NCI-H1105 treated with DMSO at 0.1 percent for 48 hours (cell line): ENCODE measurements around the gene SLC22A23.
"Not testable (repeated sequence)": the region's sequence is repeated elsewhere in the genome, so short reads cannot be mapped to it uniquely, and the experiment has no call there.

Source experiments
- DNase-seq: peaks from one replicate; lab custom pipeline; 2025; lab: John Stamatoyannopoulos, UW

Gene SLC22A23

DNA sequence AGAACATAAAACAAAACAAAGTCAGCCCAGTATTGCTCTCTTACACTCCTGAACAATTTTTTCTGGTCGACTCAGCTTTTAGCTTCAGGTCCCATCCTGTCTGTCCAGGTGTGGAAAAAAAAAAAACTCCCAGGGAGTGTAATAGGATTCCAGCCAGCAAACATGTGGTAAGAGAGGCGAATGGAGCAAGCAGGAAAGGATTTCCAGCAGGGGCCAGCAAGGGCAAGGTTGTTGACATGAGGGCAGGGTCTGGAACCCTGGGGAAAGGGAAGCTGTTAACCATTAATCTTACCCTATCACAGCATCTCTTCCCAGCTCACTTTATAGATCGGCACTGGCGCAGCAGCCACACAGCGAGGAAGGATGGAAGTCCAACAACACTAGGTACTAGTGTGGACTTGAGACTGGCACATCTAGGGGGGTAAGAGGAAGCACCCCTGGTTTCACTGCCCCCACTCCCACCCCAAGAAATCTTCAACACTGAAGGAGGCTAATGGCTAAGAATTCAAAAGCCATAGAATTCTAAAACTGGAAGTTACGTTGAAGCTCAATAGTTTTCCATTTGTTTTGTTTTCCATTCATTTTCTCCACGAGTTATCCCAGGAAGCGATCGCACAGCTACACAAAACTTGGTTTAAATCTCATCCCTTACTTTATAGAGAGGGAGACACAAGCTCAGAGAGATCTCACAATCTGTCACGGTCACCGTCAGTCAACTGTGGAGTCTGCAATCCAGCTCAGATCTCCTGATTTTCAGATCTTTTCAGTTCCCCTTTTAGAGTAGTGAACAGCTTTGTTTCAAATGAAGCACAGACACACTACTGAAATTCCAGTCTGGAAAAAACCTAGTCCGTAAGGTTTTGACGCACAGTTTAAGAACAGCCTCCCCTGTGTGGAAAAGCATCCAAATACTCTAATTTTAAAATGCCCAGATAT is 53.3 kb downstream of the SLC22A23 start:
- peak; percentile 35 for DNase-seq

DNA sequence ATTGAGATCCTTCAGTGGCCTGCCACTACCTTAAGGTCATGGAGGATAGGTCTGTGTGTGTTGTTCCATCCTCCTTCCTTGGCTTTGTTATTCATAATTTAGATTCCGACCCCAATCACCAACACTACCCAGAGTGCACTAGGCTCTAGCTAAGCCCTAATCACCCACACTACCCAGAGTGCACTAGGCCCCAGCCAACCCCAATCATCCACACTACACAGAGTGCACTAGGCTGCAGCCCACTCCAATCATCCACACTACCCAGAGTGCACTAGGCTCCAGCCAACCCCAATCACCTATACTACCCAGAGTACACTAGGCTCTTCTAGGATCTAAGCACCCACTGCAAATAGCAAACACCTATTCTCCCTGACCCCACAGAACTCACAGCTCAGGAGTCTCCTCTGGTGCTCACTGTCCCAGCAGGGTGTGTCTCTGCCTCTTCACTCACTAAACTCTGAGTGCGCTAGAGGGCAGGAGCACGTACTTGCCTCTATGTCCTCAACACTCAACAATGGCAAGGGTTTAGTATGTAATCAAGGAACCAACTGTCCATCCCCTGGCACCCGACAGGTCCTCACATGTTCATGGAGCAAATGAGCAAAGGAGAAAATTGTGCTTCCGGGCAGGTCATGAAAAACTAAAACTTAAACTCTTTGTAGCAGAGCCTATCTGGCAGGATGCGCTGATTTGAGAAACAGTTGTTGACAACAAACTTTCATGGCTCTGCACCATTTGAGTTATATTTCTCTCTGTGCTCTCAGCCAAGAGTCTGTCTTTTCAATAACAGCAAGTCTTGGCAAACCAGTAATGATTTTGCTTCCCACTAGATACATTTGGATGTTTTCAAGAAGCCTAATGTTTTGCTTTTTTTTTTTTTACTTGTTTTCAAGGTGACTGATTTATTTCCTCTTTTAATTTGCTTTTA is 54.3 kb downstream of the SLC22A23 start:
- DNase-seq: no peak

DNA sequence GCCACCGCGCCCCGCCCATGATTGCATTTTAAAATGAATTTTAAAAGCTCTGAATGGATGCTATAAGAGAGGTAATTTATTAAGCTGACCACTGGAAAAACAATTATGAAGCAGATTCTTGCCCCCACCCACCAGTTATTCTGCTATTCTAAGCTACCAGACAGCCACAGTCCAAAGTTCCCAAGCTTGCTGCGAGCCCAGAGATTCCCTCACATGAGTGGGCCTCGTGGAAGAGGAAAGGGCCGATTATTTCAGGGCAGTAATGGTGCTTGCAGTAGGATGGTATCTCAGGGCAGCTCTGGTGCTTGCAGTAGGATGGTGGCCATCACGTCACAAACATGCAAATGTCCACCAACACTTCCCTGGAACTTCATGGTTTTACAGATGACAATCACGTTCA is 56.7 kb downstream of the SLC22A23 start:
- no peak for DNase-seq

DNA sequence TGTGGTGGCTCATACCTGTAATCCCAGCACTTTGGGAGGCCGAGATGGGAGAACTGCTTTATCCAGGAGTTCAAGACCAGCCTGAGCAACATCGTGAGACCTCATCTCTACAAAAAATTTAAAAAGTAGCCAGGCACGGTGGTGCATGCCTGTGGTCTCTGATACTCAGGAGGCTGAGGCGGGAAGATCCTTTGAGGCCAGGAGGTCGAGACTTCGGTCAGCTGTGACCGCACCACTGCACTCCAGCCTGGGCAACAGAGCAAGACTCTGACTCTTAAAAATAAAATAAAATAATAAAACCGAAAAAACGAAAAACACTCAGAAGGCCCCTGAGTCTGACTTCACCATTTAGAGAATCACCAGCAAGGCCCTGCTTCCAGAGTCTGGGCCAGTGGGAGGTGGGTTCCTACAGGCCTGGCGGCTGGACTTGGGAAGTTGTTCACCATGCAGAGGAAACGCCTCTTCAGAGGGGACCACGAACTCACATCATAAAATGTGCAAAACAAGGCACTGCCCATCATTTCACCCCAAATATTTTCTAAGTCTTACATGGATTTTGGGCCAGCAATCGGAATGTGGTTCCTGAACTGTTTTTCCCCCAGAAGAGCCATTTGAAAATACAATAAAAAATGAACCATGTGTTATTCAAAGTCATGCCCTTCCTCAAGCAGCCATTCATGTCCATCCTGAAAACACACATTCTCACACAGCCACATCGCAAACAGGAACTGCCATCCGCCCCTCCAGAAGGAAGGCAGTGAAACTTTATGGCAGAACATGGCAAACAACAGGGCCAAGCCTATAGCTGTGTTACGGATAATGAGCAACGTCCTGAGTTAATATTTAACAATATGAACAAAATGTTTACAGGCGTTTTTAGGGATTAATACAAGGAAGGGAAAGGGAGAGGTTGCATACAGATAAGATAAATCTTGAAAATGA is 57.8 kb downstream of the SLC22A23 start:
- no peak for DNase-seq

DNA sequence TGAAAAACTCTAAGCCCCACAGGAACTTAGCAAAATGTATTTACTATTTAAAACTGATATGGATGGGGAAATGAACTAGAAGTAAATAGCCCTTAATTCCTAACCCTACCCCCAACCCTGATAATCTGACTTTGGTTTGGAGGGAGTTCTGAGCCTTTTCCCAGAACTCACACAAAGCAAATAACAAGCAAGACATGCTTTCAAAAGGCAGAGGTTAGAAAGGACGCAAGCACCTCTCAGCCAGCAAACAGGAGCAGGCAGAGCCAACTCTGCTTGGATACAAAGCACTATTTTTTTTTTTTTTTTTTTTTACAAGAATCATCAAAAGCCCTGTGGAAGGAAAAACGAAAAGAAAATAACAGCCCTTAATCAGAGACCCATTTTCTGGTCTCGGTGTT is 58.7 kb downstream of the SLC22A23 start:
- no peak for DNase-seq

DNA sequence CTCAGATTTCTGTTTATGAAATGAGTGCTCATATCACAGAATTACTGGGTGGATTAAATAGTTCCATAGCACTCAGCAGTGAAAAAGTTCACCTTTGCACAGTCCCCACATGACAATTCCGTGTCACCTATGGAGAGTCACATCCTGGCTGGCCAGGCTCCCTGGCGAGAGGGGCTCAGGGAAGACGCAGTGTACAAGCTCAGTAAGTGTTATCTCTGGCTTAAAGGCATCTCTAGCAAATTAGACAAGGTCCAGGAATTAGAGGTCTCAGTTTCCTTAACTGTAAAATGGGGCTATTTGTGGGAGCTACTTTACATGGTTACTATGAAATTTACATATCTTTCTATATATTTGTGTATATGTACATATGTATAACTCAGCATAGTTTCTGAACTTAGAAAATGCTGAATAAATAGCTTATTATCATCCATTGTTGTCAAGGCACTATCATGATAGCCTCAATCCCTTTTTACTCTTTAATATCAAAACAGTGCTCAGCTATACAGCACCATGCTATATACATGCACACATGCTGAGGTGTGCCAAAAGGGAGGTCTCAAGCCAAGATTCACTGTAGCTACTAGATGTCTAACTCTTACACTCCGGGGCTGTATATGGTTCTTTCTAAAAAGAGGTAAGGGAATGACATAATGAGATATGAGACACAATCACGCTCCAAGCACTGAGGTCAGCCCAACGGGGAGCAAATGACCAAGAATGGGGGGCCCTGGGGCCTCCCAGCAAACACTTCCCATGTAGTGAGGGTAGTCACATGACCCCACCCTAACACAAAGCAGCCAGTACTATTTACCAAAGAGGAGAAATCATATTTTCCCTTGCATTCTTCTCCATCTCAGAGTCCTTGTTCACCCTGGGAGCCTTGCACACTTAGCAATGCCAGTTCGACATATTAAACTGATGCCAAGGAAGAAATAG is 59.4 kb downstream of the SLC22A23 start:
- no peak for DNase-seq

DNA sequence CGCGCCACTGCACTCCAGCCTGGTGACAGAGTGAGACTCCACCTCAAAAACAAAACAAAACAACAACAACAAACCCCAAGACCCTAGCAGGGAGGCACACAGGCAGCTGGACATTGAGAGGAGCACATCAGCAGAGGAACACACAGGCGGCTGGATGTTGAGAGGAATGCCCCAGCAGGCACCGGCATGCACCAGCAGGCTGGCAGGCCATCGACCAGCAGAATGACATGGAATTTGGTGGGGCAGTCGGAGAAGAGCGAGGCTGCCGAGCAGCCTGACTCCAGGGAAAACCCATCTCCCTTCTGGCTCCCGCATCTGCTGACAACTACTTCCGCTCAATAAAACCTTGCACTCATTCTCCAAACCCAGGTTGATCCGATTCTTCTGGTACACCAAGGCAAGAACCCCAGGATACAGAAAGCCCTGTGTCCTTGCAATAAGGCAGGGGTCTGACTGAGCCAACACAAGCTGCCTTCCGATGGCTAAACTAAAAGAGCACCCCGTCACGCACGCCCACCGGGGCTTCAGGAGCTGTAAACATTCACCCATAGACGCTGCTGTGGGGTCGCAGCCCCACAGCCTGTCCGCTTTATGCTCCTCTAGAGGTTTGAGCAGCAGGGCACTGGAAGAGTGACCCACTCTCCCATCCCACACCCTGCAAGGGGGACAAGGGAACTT is 60.2 kb downstream of the SLC22A23 start:
- DNase-seq: no peak

DNA sequence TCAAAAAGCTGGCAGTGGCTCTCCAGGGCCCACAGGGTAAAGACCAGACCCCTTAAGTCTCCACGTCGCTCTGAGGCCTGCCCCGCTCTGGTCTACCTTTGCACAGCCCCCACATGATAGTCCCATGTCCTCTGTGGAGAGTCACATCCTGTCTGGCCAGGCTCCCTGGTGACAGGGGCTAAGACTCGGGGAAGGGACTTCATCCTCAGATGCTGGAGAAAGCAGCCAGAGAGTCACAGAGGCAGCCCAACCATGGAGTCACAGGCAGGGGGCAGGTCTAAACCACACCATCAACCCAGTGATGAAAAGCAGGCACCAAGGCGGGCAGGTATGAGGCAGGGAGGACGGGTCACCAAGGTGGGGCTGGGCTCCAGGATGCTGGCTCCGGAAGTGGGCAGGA is 62.2 kb downstream of the SLC22A23 start:
- no peak for DNase-seq

DNA sequence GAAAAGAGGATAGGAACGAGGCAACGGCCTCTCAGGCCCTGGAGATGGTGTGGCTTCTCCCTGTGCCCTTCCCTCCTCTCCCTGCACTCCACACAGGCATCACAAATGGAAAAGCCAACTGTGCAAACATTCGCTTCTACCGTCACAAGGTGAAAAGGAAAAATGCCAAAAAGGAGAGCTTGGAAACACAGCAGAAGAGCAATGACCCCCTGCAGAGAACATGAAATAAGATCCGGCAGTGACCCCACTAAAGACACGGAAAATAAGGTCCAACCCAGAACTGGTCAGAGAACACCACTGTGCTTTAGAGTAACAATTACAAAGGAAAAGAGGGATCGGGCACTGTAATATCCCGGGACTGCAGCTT is 63.0 kb downstream of the SLC22A23 start:
- DNase-seq: no peak

DNA sequence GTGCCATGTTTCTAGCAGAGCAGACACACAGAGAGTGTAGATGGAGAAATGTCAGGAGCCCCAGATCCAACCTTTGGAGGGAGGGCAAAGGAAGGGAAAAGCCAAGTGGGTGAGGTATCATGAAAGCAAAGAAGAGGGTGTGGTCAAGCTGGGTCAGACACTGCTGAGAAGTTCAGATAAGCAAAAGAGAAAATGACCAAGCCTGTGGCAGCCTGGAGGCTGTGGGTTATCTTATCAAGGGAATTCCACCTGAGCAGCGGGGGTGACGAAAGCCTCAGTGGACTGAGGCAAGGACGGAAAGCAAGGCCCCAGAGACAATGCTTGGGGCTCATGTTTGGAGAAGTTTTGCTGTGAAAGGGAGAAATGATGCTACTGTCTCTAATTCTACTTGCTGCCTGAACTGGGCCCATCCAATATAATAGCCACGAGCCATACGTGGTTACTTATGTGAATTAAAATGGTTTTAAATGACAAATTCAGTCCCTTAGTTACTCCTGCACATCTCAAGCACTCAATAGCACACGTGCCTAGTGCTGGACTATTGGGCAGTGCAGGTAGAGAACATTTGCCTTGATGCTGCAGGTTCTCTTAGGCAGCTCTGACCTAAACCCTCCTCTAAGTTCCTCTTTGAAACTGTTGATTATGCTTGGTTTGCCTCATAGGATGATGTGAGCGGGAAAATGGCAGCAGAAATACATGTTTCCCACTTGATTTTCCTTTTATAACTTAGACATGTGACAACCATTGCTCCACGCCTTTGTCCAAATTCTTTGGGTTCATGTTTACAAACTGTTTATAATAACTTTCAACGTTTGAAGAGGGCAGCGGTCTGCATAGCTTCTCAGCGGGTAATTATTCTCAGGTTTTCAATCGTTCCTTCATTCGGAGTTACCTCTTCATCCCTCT is 63.7 kb downstream of the SLC22A23 start:
- DNase-seq: no peak

DNA sequence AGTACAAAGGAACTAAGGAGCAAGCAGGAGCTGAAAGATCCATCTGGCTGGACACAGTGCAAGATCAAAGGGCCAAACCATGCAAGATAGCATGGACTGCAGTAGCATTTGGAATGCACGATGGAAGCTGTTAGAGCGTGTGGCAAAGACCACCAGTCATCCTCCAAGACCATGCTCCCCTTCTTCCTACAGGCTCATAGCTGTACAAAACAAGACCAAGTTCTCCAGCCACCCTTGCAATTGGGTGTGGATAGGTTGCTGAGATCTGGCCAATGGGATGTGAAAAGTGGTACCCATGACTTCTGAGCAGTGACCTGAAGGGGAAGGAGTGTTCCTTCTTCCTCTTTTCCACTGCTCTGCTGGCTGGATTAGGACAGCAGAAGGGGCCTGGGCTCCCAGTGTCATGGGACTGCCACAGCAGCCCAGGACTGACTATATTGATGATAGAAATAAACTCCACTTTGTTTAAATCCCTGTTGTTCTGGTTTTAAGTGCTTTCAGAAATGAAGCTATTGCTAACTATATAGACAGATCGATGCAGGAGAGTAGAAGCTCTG is 64.9 kb downstream of the SLC22A23 start:
- DNase-seq: no peak

DNA sequence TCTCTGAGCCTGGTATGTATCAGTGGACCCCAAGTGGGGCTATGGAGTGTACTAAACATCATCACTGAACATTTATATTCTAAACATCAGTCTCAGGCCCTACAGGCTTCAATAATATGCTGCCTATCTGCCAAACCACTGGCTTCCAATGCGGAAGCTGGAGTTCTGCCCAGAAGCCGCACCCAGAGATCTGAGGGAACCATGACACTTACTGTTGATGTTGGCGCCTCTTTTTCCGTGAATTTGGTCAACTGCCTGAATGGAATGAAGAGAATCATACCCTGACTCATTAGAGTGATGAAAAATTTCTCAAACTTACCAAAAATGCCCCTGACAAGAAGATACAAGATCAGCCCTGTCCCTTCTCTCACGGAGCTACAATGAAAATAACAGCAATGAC is 66.2 kb downstream of the SLC22A23 start:
- DNase-seq: no peak

DNA sequence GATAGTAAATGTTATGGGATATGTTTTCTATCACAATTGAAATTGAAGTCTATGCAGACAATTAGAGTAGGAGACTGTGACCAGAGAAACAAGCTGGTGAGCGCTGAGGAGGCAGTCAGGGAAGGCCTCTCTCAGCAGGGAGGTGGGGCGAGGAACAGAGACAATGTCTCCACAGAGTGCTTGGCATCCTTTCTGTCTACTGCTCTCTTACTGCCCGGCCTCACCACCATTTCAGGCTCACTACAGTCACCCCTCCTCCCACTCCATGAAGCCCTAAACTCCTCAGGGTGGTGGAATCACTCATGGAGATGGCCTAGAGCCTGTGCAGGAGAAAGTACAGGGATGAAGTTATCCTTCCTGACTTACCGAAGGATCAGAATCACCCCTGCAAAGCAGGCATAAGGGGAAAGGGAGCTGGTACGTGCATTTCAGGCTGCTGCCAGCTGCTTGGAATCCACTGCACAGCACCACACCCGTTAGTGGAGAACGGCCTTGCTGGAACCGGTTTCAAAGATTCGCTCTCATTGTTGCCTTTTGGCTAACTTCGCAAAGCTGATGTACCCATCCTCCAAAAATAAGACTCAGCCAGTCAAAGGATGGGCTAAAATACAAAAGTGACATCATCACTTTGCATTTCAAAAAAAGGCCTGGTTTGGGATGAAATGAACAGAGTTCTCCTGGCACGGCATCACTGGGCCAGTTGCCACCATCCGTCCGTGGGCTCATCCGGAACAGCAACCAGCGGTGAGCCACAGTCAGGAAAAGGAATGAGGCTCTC is 67.3 kb downstream of the SLC22A23 start:
- DNase-seq: no peak

DNA sequence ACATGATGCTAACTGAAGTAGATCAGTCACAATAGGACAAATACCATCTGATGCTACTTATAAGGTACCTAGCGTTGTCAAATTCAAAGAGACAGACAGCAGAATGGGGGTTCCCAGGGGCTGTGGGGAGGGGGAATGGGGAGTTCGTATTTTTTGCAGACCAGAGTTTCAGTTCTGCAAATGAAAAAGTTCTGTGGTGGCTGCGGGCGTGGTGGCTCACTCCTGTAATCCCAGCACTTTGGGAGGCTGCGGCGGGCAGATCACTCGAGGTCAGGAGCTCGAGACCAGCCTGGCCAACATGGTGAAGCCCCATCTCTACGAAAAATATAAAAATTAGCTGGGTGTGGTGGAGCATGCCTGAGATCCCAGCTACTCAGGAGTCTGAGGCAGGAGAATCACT is 68.1 kb downstream of the SLC22A23 start:
- no peak for DNase-seq

DNA sequence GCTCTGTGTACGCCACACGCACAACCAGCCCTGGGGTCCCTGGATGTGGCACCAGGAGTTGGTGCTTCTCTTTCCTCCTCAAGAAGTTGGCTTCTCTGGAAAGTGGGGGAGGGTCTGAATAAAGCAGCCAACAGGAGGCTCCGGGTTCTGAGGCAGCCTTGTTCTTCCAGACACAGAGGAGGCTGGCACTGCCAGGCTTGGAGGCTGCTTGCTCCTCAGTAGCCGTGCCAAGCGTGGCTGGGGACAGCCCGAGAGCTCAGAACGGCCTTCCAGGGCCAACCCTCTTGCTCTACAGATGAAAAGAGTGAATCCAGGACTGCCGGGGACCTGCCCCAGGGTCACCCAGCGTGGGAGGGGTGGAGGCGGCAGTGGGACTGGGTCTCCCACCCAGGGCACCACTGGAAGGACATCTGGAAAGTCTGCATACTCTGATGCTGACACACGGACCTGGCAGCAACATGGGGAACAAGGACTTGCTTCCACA is 70.4 kb downstream of the SLC22A23 start:
- no peak for DNase-seq

DNA sequence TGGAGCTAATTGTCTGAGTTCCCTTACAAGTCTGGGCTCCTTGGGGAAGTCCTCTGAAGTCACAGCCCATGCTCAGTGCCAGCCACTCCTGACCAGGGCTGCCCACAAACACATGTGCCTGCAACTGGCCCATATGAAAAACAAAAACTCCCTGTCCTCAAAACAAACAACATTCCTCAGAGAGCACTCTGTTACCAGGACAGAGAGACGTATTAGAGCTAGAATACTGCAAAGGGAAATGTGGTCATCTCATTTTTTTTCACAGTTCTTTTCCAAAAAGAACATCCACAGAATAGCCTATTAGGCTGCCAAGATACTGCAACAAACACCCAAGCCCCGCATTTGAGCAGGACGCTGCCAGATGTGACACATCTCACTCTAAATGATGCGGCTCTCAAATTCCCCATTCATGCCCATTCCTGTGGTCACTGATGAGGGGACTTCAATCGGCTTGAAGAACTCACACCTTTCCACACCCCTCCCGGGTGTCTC is 71.1 kb downstream of the SLC22A23 start:
- DNase-seq: no peak

DNA sequence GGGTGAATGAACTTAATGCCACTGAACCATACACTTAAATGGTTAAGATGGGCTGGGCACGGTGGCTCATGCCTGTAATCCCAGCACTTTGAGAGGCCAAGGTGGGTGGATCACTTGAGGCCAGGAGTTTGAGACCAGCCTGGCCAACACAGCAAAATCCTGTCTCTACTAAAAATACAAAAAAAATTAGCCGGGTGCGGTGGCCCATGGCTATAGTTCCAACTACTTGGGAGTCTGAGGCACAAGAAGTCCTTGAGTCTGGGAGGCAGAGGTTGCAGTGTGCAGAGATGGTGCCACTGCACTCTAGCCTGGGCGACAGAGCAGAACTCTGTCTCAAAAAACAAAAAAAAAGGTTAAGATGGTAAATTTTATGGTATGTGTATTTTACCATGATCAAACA is 71.7 kb downstream of the SLC22A23 start:
- not testable (repeated sequence) for DNase-seq
